Body of pancreas (tissue), 4 donors: ENCODE measurements around the gene HLA-F. TPM values are rescaled to one million over a fixed set of nuclear protein-coding genes. Genes with fewer than 3 reads are reported as not detected.
A peak's percentile ranks its signal among the peaks of the same experiment; 100 is the strongest.

Experiments used
- ATAC-seq: fragments of 150-250 bp; one replicate; pipeline ENCODE4 v1.9.1; 2016
- DNase-seq, 4 donors: peaks; one replicate each; pipeline ENCODE4 v3.0.0-alpha.2; 2019
- H3K27ac ChIP-seq, 4 donors: fragments of 200-600 bp; sonication (generic); 1 replicate in 3 of 4; 2 replicates in 1 of 4; pipeline versions ENCODE4 v1.5.1 to v1.6.1; 2016 to 2019; ENCODE audit warnings: mild to moderate bottlenecking in 1 of 4, mixed read lengths in 1 of 4, moderate library complexity in 1 of 4
- H3K27me3 ChIP-seq, 2 donors: fragments of 200-600 bp; sonication (generic); one replicate each; pipeline ENCODE4 v1.6.0; 2016; ENCODE audit warnings: mild to moderate bottlenecking in 1 of 2
- H3K36me3 ChIP-seq, 2 donors: fragments of 200-600 bp; sonication (generic); replicated peaks in 1 of 2; 2 replicates each; pipeline ENCODE4 v1.5.1; 2016; ENCODE audit warnings: low read depth in 2 of 2; ENCODE audit not compliant: insufficient read depth in 1 of 2
- H3K4me1 ChIP-seq: fragments of 200-600 bp; sonication (generic); one replicate; pipeline ENCODE4 v1.6.0; 2016
- H3K4me3 ChIP-seq, 2 donors: fragments of 200-600 bp; sonication (generic); 1 replicate in 1 of 2; 2 replicates in 1 of 2; pipeline ENCODE4 v1.5.1; 2016 to 2019
- H3K9me3 ChIP-seq, 3 donors: fragments of 200-600 bp; sonication (generic); 1 replicate in 2 of 3; 2 replicates in 1 of 3; pipeline ENCODE4 v1.5.1; 2016
- POLR2A ChIP-seq, 3 donors: fragments of 450-650 bp; IDR thresholded peaks; one replicate each; pipeline ENCODE4 v1.6.1; 2016; ENCODE audit warnings: antibody characterized with exemption in 3 of 3, mild to moderate bottlenecking in 2 of 3
- WGBS, 2 donors: methylation state at CpG; one replicate each; pipeline ENCODE4 v1.1.5; 2017; 5-methylcytosine and 5-hydroxymethylcytosine counted together
- intact Hi-C: fragments of 100-400 bp; cut with DNase I; formaldehyde crosslinking; loops from one replicate; pipeline ENCODE4 v1.15.1; 2023
- total RNA-seq, 2 donors: library from RNA; depleted of rRNA; stranded (reverse); fragments of >200 nt; gene quantifications; one replicate each; pipeline ENCODE4 v1.1.0, GENCODE V29; 2016
- TF ChIP-seq, protein P1 (sequence below), 7 experiments: fragments of 450-650 bp in 4 of 7; fragments of 200-600 bp in 3 of 7; sonication (generic) in 3 of 7; IDR thresholded peaks; one replicate each; pipeline ENCODE4 v1.5.1; 2016 to 2019; ENCODE audit warnings: antibody characterized with exemption in 7 of 7

Gene HLA-F
- total RNA-seq = 10 to 100 TPM; 25.4 to 51.7 TPM

DNA sequence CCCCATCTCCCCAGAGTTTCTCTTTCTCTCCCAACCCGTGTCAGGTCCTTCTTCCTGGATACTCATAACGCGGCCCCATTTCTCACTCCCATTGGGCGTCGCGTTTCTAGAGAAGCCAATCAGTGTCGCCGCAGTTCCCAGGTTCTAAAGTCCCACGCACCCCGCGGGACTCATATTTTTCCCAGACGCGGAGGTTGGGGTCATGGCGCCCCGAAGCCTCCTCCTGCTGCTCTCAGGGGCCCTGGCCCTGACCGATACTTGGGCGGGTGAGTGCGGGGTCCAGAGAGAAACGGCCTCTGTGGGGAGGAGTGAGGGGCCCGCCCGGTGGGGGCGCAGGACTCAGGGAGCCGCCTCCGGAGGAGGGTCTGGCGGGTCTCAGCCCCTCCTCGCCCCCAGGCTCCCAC, at the start of gene HLA-F:
HLA-F (plus strand) TSS at position 173 of the 404 bp plus-strand sequence; CDS start at position 203, 30 bp downstream.
- peak within 1 kb of the TSS; percentile 70 to 93 for H3K4me3 ChIP-seq
- peaks cover 0 to 5% of the 10 kb centered on the region in 2 donors for H3K36me3 ChIP-seq
- no peaks in the 10 kb centered on the region for H3K27me3 ChIP-seq
- peak; percentile 98 for ATAC-seq
- peak within 1 kb of the TSS in 3 of 4 donors; percentile 27 to 82 (median 64) for H3K27ac ChIP-seq
- TF ChIP-seq, protein P1, sequence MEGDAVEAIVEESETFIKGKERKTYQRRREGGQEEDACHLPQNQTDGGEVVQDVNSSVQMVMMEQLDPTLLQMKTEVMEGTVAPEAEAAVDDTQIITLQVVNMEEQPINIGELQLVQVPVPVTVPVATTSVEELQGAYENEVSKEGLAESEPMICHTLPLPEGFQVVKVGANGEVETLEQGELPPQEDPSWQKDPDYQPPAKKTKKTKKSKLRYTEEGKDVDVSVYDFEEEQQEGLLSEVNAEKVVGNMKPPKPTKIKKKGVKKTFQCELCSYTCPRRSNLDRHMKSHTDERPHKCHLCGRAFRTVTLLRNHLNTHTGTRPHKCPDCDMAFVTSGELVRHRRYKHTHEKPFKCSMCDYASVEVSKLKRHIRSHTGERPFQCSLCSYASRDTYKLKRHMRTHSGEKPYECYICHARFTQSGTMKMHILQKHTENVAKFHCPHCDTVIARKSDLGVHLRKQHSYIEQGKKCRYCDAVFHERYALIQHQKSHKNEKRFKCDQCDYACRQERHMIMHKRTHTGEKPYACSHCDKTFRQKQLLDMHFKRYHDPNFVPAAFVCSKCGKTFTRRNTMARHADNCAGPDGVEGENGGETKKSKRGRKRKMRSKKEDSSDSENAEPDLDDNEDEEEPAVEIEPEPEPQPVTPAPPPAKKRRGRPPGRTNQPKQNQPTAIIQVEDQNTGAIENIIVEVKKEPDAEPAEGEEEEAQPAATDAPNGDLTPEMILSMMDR (IDR thresholded peaks at IDR 0.05) = no peak
- TF ChIP-seq POLR2A (IDR thresholded peaks at IDR 0.05) = peak in 2 of 3 donors; percentile 66 to 76
- H3K4me1 ChIP-seq = peaks cover 5% of the 10 kb centered on the region
- H3K9me3 ChIP-seq = no peaks in the 10 kb centered on the region
- DNase-seq = peak; percentile 80 to 91 (median 83)
- WGBS, 2 donors = 1% methylated on average over 14 to 26 of the region's 26 CpGs
- intact Hi-C loops = no loop called here

DNA sequence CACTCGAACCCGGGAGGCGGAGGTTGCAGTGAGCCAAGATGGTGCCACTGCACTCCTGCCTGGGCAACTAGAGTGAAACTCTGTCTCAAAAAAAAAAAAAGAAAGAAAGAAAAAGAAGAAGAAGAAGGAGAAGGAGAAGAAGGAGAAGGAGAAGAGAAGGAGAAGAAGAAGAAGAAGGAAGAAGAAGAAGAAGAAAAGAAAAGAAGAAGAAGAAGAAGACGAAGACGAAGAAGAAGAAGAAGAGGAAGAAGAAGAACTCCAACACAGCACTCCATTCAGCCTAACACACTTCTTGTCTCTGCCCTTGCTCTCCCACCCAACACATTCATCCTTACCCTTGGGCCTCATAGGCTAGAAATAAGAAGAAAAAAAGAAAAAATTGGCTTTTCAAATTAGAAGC, 49.2 kb upstream of the HLA-F start:
- ATAC-seq = no peak
- DNase-seq = no peak
- WGBS, 2 donors = 80 to 87% methylated on average over 5 of the region's 5 CpGs

DNA sequence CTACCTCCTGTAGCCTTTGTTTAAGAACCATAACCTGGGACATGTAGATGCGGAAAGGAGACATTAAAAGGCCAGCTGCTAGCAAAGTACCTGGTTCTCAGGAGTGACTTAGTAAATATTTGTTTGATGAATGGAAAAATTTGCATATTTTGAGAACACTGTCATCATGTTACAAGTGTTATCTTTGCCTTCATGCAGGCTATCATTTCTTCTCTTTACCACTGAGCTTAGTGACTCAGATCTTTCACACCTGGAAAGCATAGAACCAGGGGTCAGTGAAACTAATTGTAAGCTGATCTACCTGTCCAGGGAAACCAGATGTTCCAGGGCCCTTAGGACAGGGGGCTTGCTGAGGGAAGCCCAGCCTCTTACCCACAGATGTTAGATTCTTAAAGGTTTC, 47.7 kb upstream of the HLA-F start:
- DNase-seq = no peak
- intact Hi-C loops = no loop called here

More for the DNA sequence above, 49.2 kb upstream of the HLA-F start:
- no peaks in the 10 kb centered on the region for H3K36me3 ChIP-seq
- H3K4me1 ChIP-seq = no peaks in the 10 kb centered on the region
- H3K9me3 ChIP-seq = no peaks in the 10 kb centered on the region
- H3K4me3 ChIP-seq = no peak overlapping the region
- no peaks in the 10 kb centered on the region for H3K27me3 ChIP-seq
- intact Hi-C loops = no loop called here
- TF ChIP-seq, protein P1 (IDR thresholded peaks at IDR 0.05) = no peak
- no peak for TF ChIP-seq POLR2A (IDR thresholded peaks at IDR 0.05)
- no peak overlapping the region for H3K27ac ChIP-seq

DNA sequence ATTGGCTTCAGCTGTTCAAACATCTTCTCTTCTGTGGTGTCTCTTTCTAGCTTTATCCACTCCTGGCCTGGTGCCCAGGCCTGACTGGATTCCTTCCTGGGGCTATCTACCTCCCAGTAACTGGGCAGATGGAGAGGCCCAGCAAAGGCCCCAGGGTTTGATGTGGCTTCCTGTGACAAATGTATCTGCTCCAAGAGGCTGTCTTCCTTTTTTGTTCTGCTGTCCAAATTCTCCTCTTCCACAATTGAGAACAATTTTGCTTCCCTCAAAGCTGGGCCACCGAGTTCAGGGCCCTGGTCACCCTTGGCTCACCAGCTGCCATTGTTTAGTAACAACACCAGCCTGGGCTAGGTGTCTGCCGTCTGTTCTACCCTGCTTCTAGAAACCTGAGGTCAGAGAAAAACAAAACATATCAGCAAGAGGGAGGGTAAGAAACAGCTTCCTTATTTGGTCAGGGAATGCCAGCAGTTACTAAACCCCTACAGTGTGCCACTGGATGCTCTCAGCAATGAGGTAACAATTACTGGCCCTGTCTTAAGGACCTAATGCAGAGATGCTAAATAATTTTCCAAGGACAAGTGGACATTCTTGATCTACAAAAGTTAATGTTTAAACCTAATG, 46.1 kb upstream of the HLA-F start:
- H3K36me3 ChIP-seq = no peaks in the 10 kb centered on the region
- H3K4me3 ChIP-seq = no peak overlapping the region
- intact Hi-C loops = no loop called here
- H3K9me3 ChIP-seq = no peaks in the 10 kb centered on the region
- ATAC-seq (no peak), DNase-seq (no peak)
- H3K27ac ChIP-seq = no peak overlapping the region
- WGBS, 2 donors = 31 to 42% methylated on average over 2 of the region's 2 CpGs
- no peaks in the 10 kb centered on the region for H3K4me1 ChIP-seq
- H3K27me3 ChIP-seq = no peaks in the 10 kb centered on the region
- TF ChIP-seq, protein P1 (IDR thresholded peaks at IDR 0.05) = no peak
- TF ChIP-seq POLR2A (IDR thresholded peaks at IDR 0.05) = no peak

More for the DNA sequence above, 47.7 kb upstream of the HLA-F start:
- Histone ChIP-seq H3K4me1 (no peaks in the 10 kb centered on the region), H3K27me3 (no peaks in the 10 kb centered on the region), H3K9me3 (no peaks in the 10 kb centered on the region), H3K36me3 (no peaks in the 10 kb centered on the region), H3K4me3 (no peak overlapping the region), H3K27ac (no peak overlapping the region)
- TF ChIP-seq, protein P1 (IDR thresholded peaks at IDR 0.05) = no peak
- TF ChIP-seq POLR2A (IDR thresholded peaks at IDR 0.05) = no peak
- ATAC-seq = no peak
- 75 to 79% methylated on average over 1 of the region's 1 CpG for WGBS, 2 donors

DNA sequence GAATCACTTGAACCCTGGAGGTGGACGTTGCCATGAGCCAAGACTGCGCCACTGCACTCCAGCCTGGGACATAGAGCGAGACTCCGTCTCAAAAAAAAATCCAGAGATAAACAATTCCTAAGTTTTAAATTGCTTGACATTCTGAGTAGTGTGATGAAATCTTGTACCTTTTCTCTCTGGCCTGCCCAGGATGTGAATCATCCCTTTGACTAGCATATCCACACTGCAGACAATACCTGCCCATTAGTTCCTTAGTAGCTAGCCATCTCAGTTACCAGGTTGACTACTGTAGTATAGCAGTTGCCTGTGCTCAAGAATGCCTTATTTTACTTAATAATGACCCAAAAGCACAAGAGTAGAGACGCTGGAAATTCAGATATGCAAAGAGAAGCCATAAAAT, 45.1 kb upstream of the HLA-F start:
- intact Hi-C loops = no loop called here
- H3K4me1 ChIP-seq = no peaks in the 10 kb centered on the region
- no peak overlapping the region for H3K27ac ChIP-seq
- 77 to 79% methylated on average over 5 of the region's 5 CpGs for WGBS, 2 donors
- DNase-seq (no peak), ATAC-seq (no peak)
- no peak for TF ChIP-seq POLR2A (IDR thresholded peaks at IDR 0.05)
- TF ChIP-seq, protein P1 (IDR thresholded peaks at IDR 0.05) = no peak
- H3K27me3 ChIP-seq = no peaks in the 10 kb centered on the region
- H3K4me3 ChIP-seq = no peak overlapping the region
- H3K36me3 ChIP-seq = no peaks in the 10 kb centered on the region
- no peaks in the 10 kb centered on the region for H3K9me3 ChIP-seq
